ENCODE data around the gene VAMP2.

VAMP2 gene

DNA sequence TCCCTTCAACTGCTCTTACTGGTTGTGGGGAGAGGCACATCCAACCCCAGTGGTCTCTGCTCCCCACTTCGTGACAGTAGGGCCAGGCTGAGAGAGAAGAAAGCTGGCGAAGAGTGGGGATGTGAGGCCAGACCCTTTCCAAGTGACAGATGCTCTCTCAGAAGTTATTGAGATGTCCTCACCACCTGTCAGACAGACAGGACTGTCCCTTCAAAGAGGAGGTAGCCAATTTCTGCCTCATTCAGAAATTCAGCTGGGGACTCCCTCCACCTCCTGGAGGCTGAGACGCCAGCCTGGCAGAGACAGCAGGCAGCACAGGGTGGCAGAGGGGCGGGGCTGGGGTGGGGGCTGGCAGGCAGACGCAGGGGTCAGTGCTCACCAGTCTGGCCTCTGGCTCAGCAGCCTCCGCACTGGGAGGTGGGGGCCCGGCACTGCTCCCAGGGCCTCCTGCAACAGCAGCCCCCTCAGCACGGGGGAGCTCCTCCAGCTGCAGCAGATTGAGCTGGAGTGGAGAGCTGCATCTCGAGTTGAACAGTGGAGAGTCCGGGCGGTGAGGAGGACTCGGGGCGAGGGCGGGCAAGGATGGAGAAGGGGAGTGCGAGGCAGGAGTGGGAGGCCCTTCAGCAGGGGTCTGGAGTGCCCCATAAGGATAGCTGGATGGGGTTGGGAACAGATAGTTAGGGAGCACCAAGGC is 19.7 kb downstream of the VAMP2 start:
- DNase-seq, result no peak

DNA sequence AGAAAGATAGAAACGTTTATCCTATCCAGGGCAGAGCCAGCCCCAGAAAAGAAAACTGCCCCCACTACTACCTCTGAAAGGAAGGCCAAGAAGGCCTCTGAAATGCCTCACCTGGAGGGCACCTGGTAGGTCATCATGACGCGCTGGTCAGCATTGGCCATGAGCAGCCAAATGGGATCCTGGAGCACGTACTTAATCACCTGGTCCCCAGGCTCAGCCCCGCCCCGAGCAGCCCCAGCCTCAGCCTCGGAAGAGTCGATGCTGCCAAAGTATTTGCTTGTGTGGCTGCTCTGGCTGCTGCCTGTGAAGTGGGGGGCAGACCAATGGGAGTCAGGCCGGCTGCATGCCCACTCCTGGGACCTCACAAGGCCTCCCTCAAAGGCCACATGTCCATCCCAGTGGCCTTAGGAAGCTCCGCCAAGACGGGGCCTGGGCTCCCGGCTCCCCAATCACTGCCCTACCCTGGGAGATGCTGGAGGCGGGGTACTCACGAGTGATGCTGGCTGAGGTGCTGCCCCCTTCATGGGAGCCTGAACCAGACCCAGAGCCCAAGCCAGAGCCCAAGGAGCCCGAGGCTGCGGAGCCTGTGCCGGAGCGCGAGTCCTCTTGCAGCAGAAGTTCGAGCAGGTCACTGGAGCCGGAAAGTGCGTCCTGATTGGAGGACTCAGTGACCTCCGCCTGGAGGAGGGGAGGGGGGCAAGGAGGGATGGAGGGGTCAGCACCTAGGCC is 20.4 kb downstream of the VAMP2 start:
- no peak for DNase-seq

DNA sequence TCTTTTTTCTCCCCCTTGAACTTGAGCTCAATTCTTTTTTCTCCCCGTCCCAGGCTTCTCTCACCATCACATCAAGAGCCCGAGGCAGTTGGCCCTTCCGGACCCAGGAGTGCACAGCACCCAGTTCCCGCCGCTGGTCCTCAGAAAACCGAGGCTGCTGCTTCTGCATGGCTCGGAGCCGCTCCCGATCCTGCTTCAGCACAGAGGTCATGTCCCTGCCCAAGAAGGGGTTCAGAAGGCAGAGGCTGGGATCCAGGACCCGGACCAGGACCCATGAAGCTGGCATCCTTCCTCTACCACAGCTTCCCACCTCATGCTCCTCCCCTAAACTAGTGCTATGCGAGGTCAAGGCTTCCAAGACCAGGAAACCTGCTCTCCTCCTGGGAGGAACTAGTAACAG is 21.0 kb downstream of the VAMP2 start:
- no peak for DNase-seq

GRCh38 chr17:8141045-8141444 is 21.7 kb downstream of the VAMP2 start:
- DNase-seq, result no peak

- DNase-seq, result no peak
These were observed 22.4 kb downstream of the VAMP2 start for GRCh38 chr17:8140065-8141029.

- DNase-seq, result peak; percentile 39 to 96 (median 90)
These were observed 23.9 kb downstream of the VAMP2 start for GRCh38 chr17:8138672-8139371.

DNA sequence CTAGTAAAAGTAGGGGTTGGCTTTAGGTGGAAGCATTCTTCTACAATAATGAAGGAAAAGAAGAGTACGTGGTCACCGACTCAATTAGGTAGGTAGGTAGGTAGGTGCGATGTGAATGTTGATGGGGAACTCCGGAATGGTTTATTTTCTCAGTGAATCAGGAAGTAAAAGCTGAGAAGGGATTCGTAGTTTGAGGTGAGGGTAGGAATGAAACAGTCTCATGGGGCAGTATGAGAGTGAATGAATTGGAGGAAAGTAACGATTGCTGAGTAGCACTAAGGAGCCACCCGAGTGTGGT is 24.4 kb downstream of the VAMP2 start:
- DNase-seq, result no peak

- DNase-seq, result no peak
These were observed 24.9 kb downstream of the VAMP2 start for GRCh38 chr17:8137645-8138373.

DNA sequence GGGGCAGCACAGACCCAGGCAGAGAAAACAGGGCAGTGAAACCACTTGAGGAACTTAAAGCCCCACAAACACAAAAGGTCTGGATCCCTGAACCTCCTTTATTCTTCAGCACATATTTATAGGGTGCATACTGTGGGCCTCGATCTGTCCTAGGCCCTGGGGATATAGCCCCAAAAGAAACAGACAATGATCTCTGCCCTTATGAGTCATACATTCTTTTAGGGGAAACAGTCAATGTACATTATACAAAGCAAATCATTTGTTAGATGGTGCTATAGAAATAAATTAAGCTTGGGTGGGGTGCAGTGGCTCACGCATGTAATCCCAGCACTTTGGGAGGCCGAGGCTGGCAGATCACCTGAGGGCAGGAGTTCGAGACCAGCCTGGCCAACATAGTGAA is 28.8 kb downstream of the VAMP2 start:
- no peak for DNase-seq

- no peak for DNase-seq
These were observed 29.3 kb downstream of the VAMP2 start for GRCh38 chr17:8133399-8133798.

GRCh38 chr17:8131844-8132441 is 30.8 kb downstream of the VAMP2 start:
- no peak for DNase-seq

DNA sequence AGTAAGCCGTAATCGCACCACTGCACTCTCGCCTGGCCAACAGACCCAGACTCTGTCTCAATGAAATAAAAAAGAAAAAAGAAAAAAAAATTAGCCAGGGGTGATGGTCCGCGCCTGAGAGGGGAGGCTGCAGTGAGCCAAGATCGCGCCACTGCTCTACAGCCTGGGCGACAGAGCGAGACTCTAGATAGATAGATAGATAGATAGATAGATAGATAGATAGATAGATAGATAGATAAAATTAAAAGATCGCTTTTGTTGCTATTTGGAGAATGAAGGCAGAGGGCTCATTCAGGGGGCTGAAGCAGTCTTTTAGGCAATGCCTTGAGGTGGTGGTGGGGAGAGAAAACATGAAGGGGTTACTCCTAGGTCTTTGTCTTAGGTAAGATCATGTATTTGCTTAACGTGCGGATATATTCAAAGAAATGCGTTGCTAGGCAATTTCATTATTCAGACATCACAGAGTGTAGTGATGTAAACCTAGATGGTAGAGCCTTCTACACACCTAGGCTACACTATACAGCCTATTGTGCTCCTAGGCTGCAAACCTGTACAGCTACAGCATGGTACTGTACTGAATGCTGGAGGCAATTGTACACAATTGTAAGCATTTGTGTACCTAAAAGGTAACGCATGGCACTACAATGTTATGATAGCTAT is 34.5 kb downstream of the VAMP2 start:
- no peak for DNase-seq

GRCh38 chr17:8126491-8127066 is 36.2 kb downstream of the VAMP2 start:
- peak in 4 of 14 donors; percentile 20 to 72 (median 31) for DNase-seq

- peak in 3 of 14 donors; percentile 35 to 56 (median 45) for DNase-seq
These were observed 36.7 kb downstream of the VAMP2 start for GRCh38 chr17:8125947-8126490.

DNA sequence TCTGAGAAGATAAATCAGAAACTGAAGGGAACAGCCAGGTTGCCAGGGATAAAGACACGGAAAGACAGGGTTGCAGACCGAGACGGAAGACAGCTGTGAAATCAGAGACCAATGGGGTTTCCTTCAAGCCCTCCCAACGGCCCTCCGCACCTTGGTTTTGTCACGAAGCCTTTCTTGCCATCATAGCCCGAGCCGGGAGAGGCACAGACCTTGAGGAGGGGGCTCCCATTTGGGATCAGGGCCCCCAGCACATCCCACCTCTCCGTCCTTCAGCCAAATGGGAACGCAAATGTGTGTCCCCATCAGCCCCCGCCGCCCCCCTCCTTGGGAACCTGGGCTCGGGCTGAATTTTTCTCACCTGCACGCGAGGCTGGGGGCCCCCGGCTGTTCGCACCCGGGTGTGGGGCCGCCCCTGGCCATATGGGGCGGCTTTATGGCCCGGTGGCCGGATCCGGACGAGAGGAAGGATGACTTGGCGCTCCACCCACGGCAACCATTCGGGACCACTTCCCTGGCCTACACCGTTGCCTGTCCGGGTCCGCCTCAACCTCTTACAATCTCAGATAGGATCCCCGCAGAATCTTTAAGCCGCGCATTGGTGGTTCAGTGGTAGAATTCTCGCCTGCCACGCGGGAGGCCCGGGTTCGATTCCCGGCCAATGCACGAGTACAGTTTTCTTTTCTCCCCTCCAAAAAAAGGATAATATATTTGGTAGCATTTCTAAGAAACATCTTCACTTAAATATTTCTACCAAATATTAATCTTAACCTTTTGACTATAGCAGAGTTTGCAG is 37.4 kb downstream of the VAMP2 start:
- peak; percentile 15 to 82 (median 72) for DNase-seq

DNA sequence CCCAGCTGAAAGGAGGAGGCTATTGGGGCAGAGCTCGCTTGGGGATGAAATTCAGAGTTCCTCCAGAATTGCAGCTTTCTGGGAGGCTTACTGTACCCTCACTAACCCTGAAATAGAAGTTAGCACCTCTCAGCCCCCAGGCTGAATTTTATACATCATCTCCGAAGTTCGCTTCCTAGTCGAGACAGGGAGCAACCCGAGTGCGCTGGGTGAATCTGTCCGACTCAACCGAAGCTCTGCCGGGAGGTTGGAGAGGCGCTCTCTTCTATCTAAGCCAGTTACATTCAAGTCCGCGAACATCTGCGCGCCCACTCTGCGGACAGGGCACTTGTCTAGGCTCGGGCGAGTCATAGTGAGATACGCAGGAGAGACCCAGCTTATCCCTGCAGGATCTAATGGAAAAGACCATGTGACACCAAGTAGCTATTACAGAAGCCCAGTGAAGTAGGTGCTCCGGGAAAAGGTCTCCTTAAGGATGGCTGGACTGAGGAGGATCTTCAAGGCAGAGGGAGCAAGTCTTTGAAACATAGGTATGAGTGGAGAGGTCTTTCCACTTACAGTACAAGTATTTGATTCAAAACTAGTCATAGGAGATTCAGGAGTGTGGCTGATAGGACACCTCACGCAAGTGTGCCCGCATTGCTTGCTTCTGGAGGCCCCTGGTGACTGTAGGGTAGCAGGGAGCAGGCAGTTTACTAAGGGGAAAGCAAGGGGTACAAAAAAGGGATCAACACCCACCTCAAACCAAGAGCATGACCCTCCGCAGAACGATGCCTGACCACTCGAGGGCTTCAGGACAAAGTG is 38.2 kb downstream of the VAMP2 start:
- DNase-seq, result peak in 1 of 14 donors; percentile 52

DNA sequence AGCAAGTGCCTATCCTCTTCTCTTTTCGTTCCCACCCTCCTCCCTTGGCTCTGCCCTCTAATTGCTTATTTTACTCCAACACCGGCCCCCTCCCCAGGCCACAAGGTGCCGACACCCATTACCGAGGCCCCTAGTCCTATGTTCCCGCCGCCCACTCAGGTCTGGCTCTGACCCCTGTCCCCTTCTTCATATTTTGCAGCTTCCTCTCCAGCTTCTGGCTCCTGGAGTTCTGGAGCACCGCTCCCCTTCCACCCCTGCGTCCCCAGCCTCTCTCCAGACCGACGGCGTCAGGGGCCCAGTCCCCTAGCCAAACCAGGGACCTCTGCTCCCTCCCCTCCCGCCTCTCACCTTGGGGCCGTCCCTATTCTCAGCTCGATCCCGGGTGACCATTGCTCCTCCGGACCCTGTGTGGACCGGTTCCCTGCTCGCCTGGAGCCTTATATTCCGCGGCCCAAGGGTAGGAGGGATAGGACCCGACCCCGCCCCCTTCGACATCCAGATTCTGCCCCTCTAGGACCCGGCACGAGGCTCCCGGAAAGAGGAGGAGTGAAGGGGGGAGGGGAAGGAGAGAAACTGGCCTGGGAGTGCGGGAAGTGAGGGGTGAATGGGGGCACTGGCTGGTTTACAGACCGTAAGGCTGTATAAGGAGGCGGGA is 38.9 kb downstream of the VAMP2 start, which contains the start of gene HES7:
Gene HES7, minus strand, starts transcription at position 412 of the 655 bp plus-strand sequence. Its CDS starts 22 bp downstream, at position 390.
- no peak for DNase-seq

Data from C1 segment of cervical spinal cord (tissue), 14 donors.